GM12892 (cell line): ENCODE measurements around the gene NUP50.

Experiments used
- POLR2A ChIP-seq: IDR thresholded peaks from 2 replicates; pipeline ENCODE4 v1.6.1; 2011; ENCODE audit warnings: low read depth, low read length, control low read depth
- POLR2AphosphoS5 ChIP-seq: IDR thresholded peaks from 2 replicates; pipeline ENCODE4 v1.6.1; 2011; ENCODE audit warnings: low read depth, low read length, control low read depth
- TAF1 ChIP-seq: IDR thresholded peaks from 2 replicates; pipeline ENCODE4 v1.6.1; 2011; ENCODE audit warnings: low read depth, mild to moderate bottlenecking, control low read depth, low read length, borderline replicate concordance

- TF ChIP-seq POLR2AphosphoS5 (no peak), TAF1 (no peak), POLR2A (no peak)
Observed at GRCh38 chr22:45208696-45208992, 44.9 kb downstream of the NUP50 start.
